Colonic mucosa (tissue), 4 donors: ENCODE results near the gene PNPLA7. TPM values are rescaled to one million over a fixed set of nuclear protein-coding genes. Genes with fewer than 3 reads are reported as not detected.

ENCODE experiments used
- DNase-seq: peaks from one replicate; pipeline ENCODE4 v3.0.0-alpha.2; 2020
- H3K27ac ChIP-seq: fragments of 200-600 bp; one replicate; pipeline ENCODE4 v1.8.0; 2021
- H3K27me3 ChIP-seq: fragments of 200-600 bp; one replicate; pipeline ENCODE4 v1.8.0; 2021
- H3K36me3 ChIP-seq: fragments of 200-600 bp; one replicate; pipeline ENCODE4 v1.8.0; 2021
- H3K4me1 ChIP-seq: fragments of 200-600 bp; one replicate; pipeline ENCODE4 v1.8.0; 2021; ENCODE audit warnings: mild to moderate bottlenecking
- H3K4me3 ChIP-seq: fragments of 200-600 bp; one replicate; pipeline ENCODE4 v1.8.0; 2021
- H3K9ac ChIP-seq, 2 donors: one replicate each; pipeline ENCODE4 v1.7.0; 2013; ENCODE audit warnings: control low read depth in 2 of 2, low read depth in 2 of 2, low read length in 2 of 2
- H3K9me3 ChIP-seq: fragments of 200-600 bp; one replicate; pipeline ENCODE4 v1.8.0; 2021
- CTCF ChIP-seq: fragments of 200-600 bp; IDR thresholded peaks from one replicate; pipeline ENCODE4 v1.8.0; 2022; ENCODE audit warnings: antibody characterized with exemption, mild to moderate bottlenecking
- intact Hi-C: fragments of 100-400 bp; cut with DNase I; formaldehyde crosslinking; loops from one replicate; pipeline ENCODE4 v1.14.1; 2022
- total RNA-seq, 2 donors: library from RNA; stranded (reverse); fragmentation: NEBNext Ultra II Directional in 1 of 2; extraction: Animal tissue kit (Norgen Biotek cat#: 25700) in 1 of 2; gene quantifications; one replicate each; pipeline ENCODE4 v1.2.1, GENCODE V29; 2021
- donor health status: healthy.
- donor health status: DM: no; HTN: no; CAD: no.
- donor health status: DM: no; HTN: no; CAD: no.

The PNPLA7 gene
- total RNA-seq, 2 donors from 2014 or later, result 6.1 to 7.1 TPM

GRCh38 chr9:137590123-137590468 lies 39.9 kb upstream of the PNPLA7 start:
- DNase-seq, result no peak
- H3K27ac ChIP-seq, result no peak overlapping the region
- H3K9ac ChIP-seq, result peak overlapping the region in 1 of 2 donors; percentile 81
- TF ChIP-seq CTCF, result no peak
- intact Hi-C loops, result no loop called here
- H3K4me3 ChIP-seq, result peak overlapping the region; percentile 80
- H3K9me3 ChIP-seq, result no peaks in the 10 kb centered on the region
- H3K4me1 ChIP-seq, result peaks cover 10% of the 10 kb centered on the region
- no peaks in the 10 kb centered on the region for H3K36me3 ChIP-seq
- H3K27me3 ChIP-seq, result no peaks in the 10 kb centered on the region

- Histone ChIP-seq H3K27me3 (no peaks in the 10 kb centered on the region), H3K9me3 (no peaks in the 10 kb centered on the region), H3K4me3 (peak overlapping the region; percentile 80), H3K4me1 (peaks cover 10% of the 10 kb centered on the region), H3K36me3 (no peaks in the 10 kb centered on the region), H3K9ac (peak overlapping the region; percentile 76 to 81), H3K27ac (no peak overlapping the region)
- intact Hi-C loops, result no loop called here
- no peak for DNase-seq
- no peak for TF ChIP-seq CTCF
These were observed 39.4 kb upstream of the PNPLA7 start for GRCh38 chr9:137589441-137590122.

GRCh38 chr9:137588891-137589290 lies 38.7 kb upstream of the PNPLA7 start:
- intact Hi-C loops, result no loop called here
- Histone ChIP-seq H3K4me3 (no peak overlapping the region), H3K4me1 (peaks cover 10% of the 10 kb centered on the region), H3K9me3 (no peaks in the 10 kb centered on the region), H3K27me3 (no peaks in the 10 kb centered on the region), H3K9ac (peak overlapping the region in 1 of 2 donors; percentile 76), H3K27ac (no peak overlapping the region), H3K36me3 (no peaks in the 10 kb centered on the region)
- DNase-seq, result no peak
- no peak for TF ChIP-seq CTCF

GRCh38 chr9:137588311-137588710 lies 38.1 kb upstream of the PNPLA7 start:
- H3K9ac ChIP-seq, result no peak overlapping the region
- H3K4me3 ChIP-seq, result no peak overlapping the region
- H3K4me1 ChIP-seq, result peaks cover 10% of the 10 kb centered on the region
- no peaks in the 10 kb centered on the region for H3K9me3 ChIP-seq
- TF ChIP-seq CTCF, result no peak
- intact Hi-C loops, result no loop called here
- H3K27ac ChIP-seq, result no peak overlapping the region
- DNase-seq, result no peak
- H3K36me3 ChIP-seq, result no peaks in the 10 kb centered on the region
- no peaks in the 10 kb centered on the region for H3K27me3 ChIP-seq

- Histone ChIP-seq H3K36me3 (no peaks in the 10 kb centered on the region), H3K4me3 (no peak overlapping the region), H3K4me1 (peaks cover 10% of the 10 kb centered on the region), H3K27me3 (no peaks in the 10 kb centered on the region), H3K27ac (no peak overlapping the region), H3K9ac (no peak overlapping the region), H3K9me3 (no peaks in the 10 kb centered on the region)
- intact Hi-C loops, result no loop called here
- no peak for TF ChIP-seq CTCF
- DNase-seq, result no peak
These were observed 36.7 kb upstream of the PNPLA7 start for GRCh38 chr9:137586854-137587253.
